NB4 (cell line): ENCODE data around the gene CR1L.
"Not testable (repeated sequence)": the region's sequence is repeated elsewhere in the genome, so short reads cannot be mapped to it uniquely, and the experiment has no call there.

ENCODE experiments used
- DNase-seq: peaks from one replicate; pipeline ENCODE4 v3.0.0; 2010; ENCODE audit warnings: low read depth
- H3K4me3 ChIP-seq: one replicate; pipeline ENCODE4 v1.5.1; 2011; ENCODE audit warnings: mild to moderate bottlenecking, low read depth, low read length, moderate library complexity
- POLR2A ChIP-seq: IDR thresholded peaks from 2 replicates; pipeline ENCODE4 v1.6.1; 2011; ENCODE audit warnings: mild to moderate bottlenecking; ENCODE audit not compliant: insufficient read length; ENCODE audit errors: extremely low read depth

The CR1L gene

DNA sequence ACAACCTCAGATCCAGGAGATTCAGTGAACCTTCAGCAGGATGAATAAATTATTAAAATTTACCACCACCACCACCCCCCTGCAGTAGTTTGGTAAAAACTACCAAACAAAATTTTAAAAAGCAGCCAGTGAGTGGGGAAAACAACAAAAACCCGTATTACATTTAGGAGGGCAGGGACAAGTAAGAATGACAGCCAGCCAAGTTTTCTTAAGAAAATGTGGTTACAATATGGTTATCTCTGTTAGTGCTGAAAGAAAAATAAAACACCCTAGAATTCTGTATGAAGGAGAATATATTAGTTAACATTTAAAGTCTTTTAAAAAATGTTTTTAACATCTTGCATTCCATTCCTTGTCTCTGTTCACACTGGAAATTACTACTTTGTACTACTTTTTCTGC, 121.6 kb downstream of the CR1L start:
- H3K4me3 ChIP-seq = no peak overlapping the region
- no peak for TF ChIP-seq POLR2A
- no peak for DNase-seq

DNA sequence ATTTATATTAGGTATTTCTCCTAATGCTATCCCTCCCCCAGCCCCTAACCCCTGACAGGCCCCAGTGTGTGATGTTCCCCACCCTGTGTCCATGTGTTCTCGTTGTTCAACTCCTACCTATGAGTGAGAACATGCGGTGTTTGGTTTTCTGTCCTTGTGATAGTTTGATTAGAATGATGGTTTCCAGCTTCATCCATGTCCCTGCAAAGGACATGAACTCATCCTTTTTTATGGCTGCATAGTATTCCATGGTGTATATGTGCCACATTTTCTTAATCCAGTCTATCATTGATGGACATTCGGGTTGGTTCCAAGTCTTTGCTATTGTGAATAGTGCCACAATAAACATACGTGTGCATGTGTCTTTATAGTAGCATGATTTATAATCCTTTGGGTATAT, 125.6 kb downstream of the CR1L start:
- not testable (repeated sequence) for H3K4me3 ChIP-seq, DNase-seq
